ENCODE data around the gene SIK3. TPM values are rescaled to one million over a fixed set of nuclear protein-coding genes. Genes with fewer than 3 reads are reported as not detected.

Gene SIK3
- total RNA-seq, 1 donor from 2014 or later, result 24.4 TPM

GRCh38 chr11:116917632-116918031 is 180.6 kb downstream of the SIK3 start:
- Histone ChIP-seq H3K4me3 (no peak overlapping the region), H3K27ac (no peak overlapping the region), H4K20me1 (ENCODE audit: low read depth) (no peaks in the 10 kb centered on the region), H3K4me2 (no peak overlapping the region), H2AFZ (replicated peaks) (no peak overlapping the region), H3K9ac (no peak overlapping the region), H3K9me3 (ENCODE audit: low read depth) (no peaks in the 10 kb centered on the region), H3F3A (ENCODE audit: low read depth) (no peaks in the 10 kb centered on the region), H3K79me2 (ENCODE audit: low read depth) (no peaks in the 10 kb centered on the region), H3K4me1 (no peaks in the 10 kb centered on the region), H3K36me3 (no peaks in the 10 kb centered on the region), H3K27me3 (no peaks in the 10 kb centered on the region)
- DNase-seq (ENCODE audit: low spot score), result no peak
- TF ChIP-seq EZH2 (IDR thresholded peaks at IDR 0.05) (no peak), CTCF (IDR thresholded peaks at IDR 0.05) (no peak)
- Mint-ChIP-seq H3K36me3 (peaks cover 4% of the 10 kb centered on the region), H3K4me1 (no peaks in the 10 kb centered on the region), H3K9me3 (no peaks in the 10 kb centered on the region), H3K27me3 (ENCODE audit: insufficient read depth, low read depth) (peaks cover 2% of the 10 kb centered on the region), H3K27ac (no peak overlapping the region), H3K4me3 (no peak overlapping the region)

DNA sequence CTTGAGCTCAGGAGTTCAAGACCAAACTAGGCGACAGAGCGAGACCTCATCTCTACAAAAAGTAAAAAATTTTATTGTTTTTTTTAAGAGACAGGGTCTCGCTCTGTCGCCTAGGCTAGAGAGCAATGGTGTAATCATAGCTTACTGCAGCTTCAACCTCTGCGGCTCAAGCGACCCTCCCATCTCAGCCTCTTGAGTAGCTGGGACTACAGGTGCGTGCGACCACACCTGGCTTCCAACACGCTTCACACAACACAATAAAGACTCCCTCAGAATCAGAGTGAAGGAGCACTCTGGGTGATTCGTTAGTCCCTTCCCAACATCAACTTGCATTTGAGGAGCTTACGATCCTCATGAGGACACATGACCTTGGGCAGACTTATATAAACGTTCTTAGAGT is 181.3 kb downstream of the SIK3 start:
- peaks cover 2% of the 10 kb centered on the region for H3K27me3 Mint-ChIP-seq (ENCODE audit: insufficient read depth, low read depth)
- Histone ChIP-seq H3K9me3 (ENCODE audit: low read depth) (no peaks in the 10 kb centered on the region), H4K20me1 (ENCODE audit: low read depth) (no peaks in the 10 kb centered on the region), H3K36me3 (no peaks in the 10 kb centered on the region), H2AFZ (replicated peaks) (no peak overlapping the region), H3K79me2 (ENCODE audit: low read depth) (no peaks in the 10 kb centered on the region), H3K4me1 (no peaks in the 10 kb centered on the region), H3K4me2 (no peak overlapping the region), H3K4me3 (no peak overlapping the region), H3K27ac (no peak overlapping the region), H3K9ac (no peak overlapping the region), H3F3A (ENCODE audit: low read depth) (no peaks in the 10 kb centered on the region), H3K27me3 (no peaks in the 10 kb centered on the region)
- H3K9me3 Mint-ChIP-seq, result no peaks in the 10 kb centered on the region
- H3K36me3 Mint-ChIP-seq, result peaks cover 2% of the 10 kb centered on the region
- H3K4me3 Mint-ChIP-seq, result no peak overlapping the region
- no peak overlapping the region for H3K27ac Mint-ChIP-seq
- TF ChIP-seq EZH2phosphoT487 (IDR thresholded peaks at IDR 0.05), result no peak
- TF ChIP-seq EZH2 (IDR thresholded peaks at IDR 0.05), result no peak
- no peak for TF ChIP-seq CTCF (IDR thresholded peaks at IDR 0.05)
- H3K4me1 Mint-ChIP-seq, result no peaks in the 10 kb centered on the region
- DNase-seq (ENCODE audit: low spot score), result no peak

DNA sequence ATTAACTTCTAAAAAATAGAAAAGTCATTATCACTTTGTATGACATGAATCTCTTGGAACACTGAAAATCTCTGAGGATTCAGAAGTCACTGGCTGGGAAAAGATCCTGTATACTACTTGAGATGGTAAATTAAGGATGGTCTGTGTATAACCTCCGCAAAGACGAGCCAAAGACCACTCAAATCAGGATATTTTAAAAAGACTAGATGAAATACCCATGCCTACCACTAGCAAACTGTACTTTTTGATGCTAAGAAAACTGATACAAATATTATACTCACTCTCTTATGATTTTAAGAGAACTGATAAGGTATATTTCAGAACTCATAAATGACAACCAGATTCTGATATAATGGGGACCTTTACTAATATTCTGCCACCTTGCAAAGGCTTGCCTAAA is 182.2 kb downstream of the SIK3 start:
- Mint-ChIP-seq H3K27ac (no peak overlapping the region), H3K9me3 (no peaks in the 10 kb centered on the region), H3K36me3 (peaks cover 2% of the 10 kb centered on the region), H3K4me1 (no peaks in the 10 kb centered on the region), H3K4me3 (no peak overlapping the region), H3K27me3 (ENCODE audit: insufficient read depth, low read depth) (peaks cover 2% of the 10 kb centered on the region)
- Histone ChIP-seq H3K9me3 (ENCODE audit: low read depth) (no peaks in the 10 kb centered on the region), H3K4me2 (no peak overlapping the region), H3K27me3 (no peaks in the 10 kb centered on the region), H3K9ac (no peak overlapping the region), H3K36me3 (no peaks in the 10 kb centered on the region), H3F3A (ENCODE audit: low read depth) (no peaks in the 10 kb centered on the region), H4K20me1 (ENCODE audit: low read depth) (no peaks in the 10 kb centered on the region), H3K79me2 (ENCODE audit: low read depth) (no peaks in the 10 kb centered on the region), H3K27ac (no peak overlapping the region), H2AFZ (replicated peaks) (no peak overlapping the region), H3K4me3 (no peak overlapping the region), H3K4me1 (no peaks in the 10 kb centered on the region)
- TF ChIP-seq EZH2 (IDR thresholded peaks at IDR 0.05) (no peak), CTCF (IDR thresholded peaks at IDR 0.05) (no peak), EZH2phosphoT487 (IDR thresholded peaks at IDR 0.05) (no peak)
- no peak for DNase-seq (ENCODE audit: low spot score)

- no peak overlapping the region for H3K4me2 ChIP-seq
- H3K4me3 Mint-ChIP-seq, result no peak overlapping the region
Observed at GRCh38 chr11:116913000-116913399, 185.2 kb downstream of the SIK3 start.

More at GRCh38 chr11:116913000-116913399, 185.2 kb downstream of the SIK3 start:
- H3K9me3 Mint-ChIP-seq, result no peaks in the 10 kb centered on the region
- H3K36me3 ChIP-seq, result no peaks in the 10 kb centered on the region
- H3K27ac ChIP-seq, result no peak overlapping the region
- H3K9me3 ChIP-seq (ENCODE audit: low read depth), result no peaks in the 10 kb centered on the region
- H4K20me1 ChIP-seq (ENCODE audit: low read depth), result no peaks in the 10 kb centered on the region
- H3K9ac ChIP-seq, result no peak overlapping the region
- no peak for DNase-seq (ENCODE audit: low spot score)
- peaks cover 2% of the 10 kb centered on the region for H3K36me3 Mint-ChIP-seq
- no peak overlapping the region for H3K4me3 ChIP-seq
- H3K27ac Mint-ChIP-seq, result no peak overlapping the region
- no peak overlapping the region for H2AFZ ChIP-seq (replicated peaks)
- H3K4me1 ChIP-seq, result no peaks in the 10 kb centered on the region
- no peaks in the 10 kb centered on the region for H3K27me3 ChIP-seq
- no peaks in the 10 kb centered on the region for H3F3A ChIP-seq (ENCODE audit: low read depth)
- peaks cover under 1% of the 10 kb centered on the region for H3K27me3 Mint-ChIP-seq (ENCODE audit: insufficient read depth, low read depth)
- H3K4me1 Mint-ChIP-seq, result no peaks in the 10 kb centered on the region
- no peak for TF ChIP-seq EZH2 (IDR thresholded peaks at IDR 0.05)
- TF ChIP-seq CTCF (IDR thresholded peaks at IDR 0.05), result no peak
- TF ChIP-seq EZH2phosphoT487 (IDR thresholded peaks at IDR 0.05), result no peak
- peaks cover 4% of the 10 kb centered on the region for H3K79me2 ChIP-seq (ENCODE audit: low read depth)

Measured in neural progenitor cell (in vitro differentiated cells).